ENCODE measurements around the gene MGAT4C. TPM values are rescaled to one million over a fixed set of nuclear protein-coding genes. Genes with fewer than 3 reads are reported as not detected.

The MGAT4C gene
- total RNA-seq, 1 donor from 2014 or later, result not detected

DNA sequence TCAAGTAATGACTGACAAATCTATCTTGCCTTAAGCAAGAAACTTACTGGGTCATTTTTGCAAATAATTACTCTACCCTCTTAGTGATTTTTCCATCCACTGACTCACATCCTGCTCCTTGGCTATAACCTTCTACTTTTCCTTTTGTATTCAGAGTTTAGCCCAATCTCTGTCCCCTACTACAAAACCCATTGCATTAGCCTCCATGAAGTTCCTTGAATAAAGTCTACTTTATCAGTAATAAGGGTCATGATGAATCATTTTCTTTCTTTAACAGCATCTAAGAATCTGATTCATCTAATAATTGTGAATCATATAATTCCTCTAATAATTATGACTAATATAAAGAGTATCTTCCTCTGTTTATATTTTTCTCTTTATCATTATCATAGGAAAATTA is 249.5 kb downstream of the MGAT4C start:
- DNase-seq (ENCODE audit: low read depth), result no peak
- no peak overlapping the region for H3K4me3 ChIP-seq (ENCODE audit: low read depth, low read length)
- TF ChIP-seq, protein P1, sequence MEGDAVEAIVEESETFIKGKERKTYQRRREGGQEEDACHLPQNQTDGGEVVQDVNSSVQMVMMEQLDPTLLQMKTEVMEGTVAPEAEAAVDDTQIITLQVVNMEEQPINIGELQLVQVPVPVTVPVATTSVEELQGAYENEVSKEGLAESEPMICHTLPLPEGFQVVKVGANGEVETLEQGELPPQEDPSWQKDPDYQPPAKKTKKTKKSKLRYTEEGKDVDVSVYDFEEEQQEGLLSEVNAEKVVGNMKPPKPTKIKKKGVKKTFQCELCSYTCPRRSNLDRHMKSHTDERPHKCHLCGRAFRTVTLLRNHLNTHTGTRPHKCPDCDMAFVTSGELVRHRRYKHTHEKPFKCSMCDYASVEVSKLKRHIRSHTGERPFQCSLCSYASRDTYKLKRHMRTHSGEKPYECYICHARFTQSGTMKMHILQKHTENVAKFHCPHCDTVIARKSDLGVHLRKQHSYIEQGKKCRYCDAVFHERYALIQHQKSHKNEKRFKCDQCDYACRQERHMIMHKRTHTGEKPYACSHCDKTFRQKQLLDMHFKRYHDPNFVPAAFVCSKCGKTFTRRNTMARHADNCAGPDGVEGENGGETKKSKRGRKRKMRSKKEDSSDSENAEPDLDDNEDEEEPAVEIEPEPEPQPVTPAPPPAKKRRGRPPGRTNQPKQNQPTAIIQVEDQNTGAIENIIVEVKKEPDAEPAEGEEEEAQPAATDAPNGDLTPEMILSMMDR (conservative IDR thresholded peaks at IDR 0.05; ENCODE audit: low read depth, low read length), result no peak

DNA sequence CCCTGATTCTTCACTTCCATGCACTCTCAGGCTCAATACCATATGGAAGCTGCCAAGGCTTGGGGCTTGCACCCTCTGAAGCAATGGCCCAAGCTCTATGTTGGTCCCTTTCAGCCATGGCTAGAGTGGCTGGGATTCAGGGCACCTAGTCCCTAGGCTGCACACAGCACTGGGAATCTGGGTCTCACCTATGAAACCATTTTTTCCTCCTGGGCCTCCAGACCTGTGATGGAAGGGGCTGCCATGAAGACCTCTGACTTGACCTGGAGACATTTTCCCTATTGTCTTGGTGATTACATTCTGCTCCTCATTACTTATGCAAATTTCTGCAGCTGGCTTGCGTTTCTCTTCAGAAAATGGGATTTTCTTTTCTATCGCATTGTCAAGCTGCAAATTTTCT is 258.1 kb downstream of the MGAT4C start:
- H3K4me3 ChIP-seq (ENCODE audit: low read depth, low read length), result no peak overlapping the region
- no peak for DNase-seq (ENCODE audit: low read depth)
- TF ChIP-seq, protein P1 (conservative IDR thresholded peaks at IDR 0.05; ENCODE audit: low read depth, low read length), result no peak

DNA sequence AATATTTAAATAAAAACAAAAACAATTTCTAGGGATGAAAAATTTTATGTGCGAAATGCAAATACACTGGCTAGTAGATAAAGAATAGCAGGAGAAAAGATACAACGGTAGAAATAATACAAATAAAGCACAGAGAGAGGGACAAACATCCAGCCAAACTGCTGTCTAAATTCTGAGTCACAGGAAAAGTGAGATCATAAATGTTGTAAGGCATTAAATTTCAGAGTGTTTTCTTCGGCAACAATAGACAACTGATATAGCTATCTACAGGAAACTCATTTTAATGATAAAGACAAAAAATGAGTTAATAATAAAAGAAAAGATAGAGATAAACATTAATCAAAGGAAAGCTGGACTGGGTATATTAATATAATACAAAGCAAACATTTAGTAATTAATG is 259.9 kb downstream of the MGAT4C start:
- no peak for DNase-seq (ENCODE audit: low read depth)
- TF ChIP-seq, protein P1 (conservative IDR thresholded peaks at IDR 0.05; ENCODE audit: low read depth, low read length), result no peak

DNA sequence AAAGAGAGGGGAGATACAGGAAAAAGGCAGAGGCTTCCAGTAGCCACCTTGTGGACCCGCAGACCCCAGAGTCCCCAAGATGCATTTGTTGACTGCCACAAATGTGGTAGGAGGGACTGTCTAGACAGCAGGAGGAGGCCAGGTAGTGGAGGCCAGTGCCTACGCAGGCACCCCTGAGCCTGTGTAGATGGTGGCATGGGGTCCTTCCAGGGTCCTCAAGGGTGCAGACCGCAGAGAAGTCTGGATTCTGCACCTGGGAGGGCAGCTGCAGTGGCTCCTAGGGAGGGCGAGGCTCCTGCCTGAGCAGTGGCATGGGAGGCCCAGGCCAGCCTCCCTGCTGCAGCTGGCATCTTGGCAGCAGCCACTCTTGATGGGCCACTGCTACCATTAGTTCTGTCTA is 262.4 kb downstream of the MGAT4C start:
- no peak for DNase-seq (ENCODE audit: low read depth)
- no peak overlapping the region for H3K4me3 ChIP-seq (ENCODE audit: low read depth, low read length)
- TF ChIP-seq, protein P1 (conservative IDR thresholded peaks at IDR 0.05; ENCODE audit: low read depth, low read length), result no peak

More for the DNA sequence above, 259.9 kb downstream of the MGAT4C start:
- H3K4me3 ChIP-seq (ENCODE audit: low read depth, low read length), result no peak overlapping the region

DNA sequence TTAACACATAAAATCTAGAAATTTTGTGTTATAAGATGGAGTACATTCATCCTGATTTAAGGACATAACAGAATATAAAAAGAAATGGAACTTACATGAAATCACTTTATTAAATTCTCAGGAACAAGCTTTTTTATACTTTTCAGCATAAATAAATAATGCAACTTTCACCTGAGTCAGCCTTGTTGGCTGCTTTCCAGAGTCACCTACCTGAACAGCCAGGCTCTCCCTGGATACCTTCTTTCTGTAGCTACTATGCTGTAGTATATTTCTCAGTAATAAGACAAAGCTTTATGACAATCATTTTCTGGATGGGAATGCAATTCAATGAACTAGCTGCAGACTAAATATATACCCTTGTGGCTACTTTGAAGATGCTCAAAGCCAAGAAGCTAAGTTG is 270.2 kb downstream of the MGAT4C start:
- TF ChIP-seq, protein P1 (conservative IDR thresholded peaks at IDR 0.05; ENCODE audit: low read depth, low read length), result no peak
- no peak overlapping the region for H3K4me3 ChIP-seq (ENCODE audit: low read depth, low read length)
- DNase-seq (ENCODE audit: low read depth), result no peak

DNA sequence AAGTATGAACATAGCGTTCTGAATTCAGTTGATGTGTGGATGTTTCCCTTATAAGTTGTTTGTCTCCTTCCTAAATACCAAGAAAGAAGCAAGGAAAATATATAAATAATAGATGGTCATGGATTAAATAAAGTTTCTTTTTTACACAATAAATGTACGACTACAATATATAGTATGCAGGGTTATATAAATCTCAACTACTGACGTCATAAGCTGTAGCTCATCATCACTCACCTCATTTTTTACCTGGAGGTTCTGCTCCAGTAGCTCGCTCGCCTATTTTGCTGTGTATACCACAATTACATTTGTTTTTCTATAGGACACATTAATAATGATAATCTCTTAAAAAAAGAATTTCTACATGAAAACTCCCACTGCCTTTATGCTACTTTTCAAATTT is 272.6 kb downstream of the MGAT4C start:
- DNase-seq (ENCODE audit: low read depth), result no peak
- no peak overlapping the region for H3K4me3 ChIP-seq (ENCODE audit: low read depth, low read length)

DNA sequence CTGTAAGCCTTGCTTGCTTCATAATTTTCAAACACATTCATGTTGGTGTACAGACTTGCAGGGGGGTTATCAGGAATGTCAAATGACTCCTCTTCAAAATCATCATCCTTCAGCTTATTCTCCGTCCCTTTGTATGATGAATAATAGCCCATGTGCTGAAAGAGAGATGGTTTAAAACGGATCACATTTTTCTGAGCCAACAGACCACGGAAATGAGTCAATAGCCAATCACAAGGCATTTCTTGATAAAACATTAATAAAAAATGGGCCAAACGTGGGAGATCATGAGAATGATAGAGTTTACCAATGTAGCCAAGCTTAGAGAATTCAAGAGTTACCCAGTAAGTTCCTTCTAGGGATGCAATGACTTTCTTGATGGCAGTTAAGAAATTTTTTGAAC is 276.6 kb downstream of the MGAT4C start:
- TF ChIP-seq, protein P1 (conservative IDR thresholded peaks at IDR 0.05; ENCODE audit: low read depth, low read length), result no peak
- DNase-seq (ENCODE audit: low read depth), result peak; percentile 56
- H3K4me3 ChIP-seq (ENCODE audit: low read depth, low read length), result no peak overlapping the region

More for the DNA sequence above, 272.6 kb downstream of the MGAT4C start:
- TF ChIP-seq, protein P1 (conservative IDR thresholded peaks at IDR 0.05; ENCODE audit: low read depth, low read length), result no peak
